ENCODE measurements around the gene RIMOC1.

Gene RIMOC1

GRCh38 chr5:41903892-41904799 lies at the start of gene RIMOC1:
TSS of gene RIMOC1 (plus strand) at chr5:41904344. CDS start at chr5:41904368, 24 bp downstream.
- Histone ChIP-seq H3K4me1 (ENCODE audit: low read length) (peaks cover 24% of the 10 kb centered on the region), H3K4me3 (ENCODE audit: low read length) (peak within 1 kb of the TSS; percentile 88), H3K36me3 (replicated peaks; ENCODE audit: insufficient read depth, low read length) (peaks cover 13% of the 10 kb centered on the region; the same call in 1 of the 2 replicates), H3K9me3 (replicated peaks; ENCODE audit: insufficient read depth, low read length) (no peaks in the 10 kb centered on the region), H3K27ac (ENCODE audit: low read length) (peak within 1 kb of the TSS; percentile 82), H4K20me1 (ENCODE audit: insufficient read depth, low read length) (no peaks in the 10 kb centered on the region), H2AFZ (ENCODE audit: low read length) (peak within 1 kb of the TSS; percentile 68), H3K79me2 (ENCODE audit: low read length) (peaks cover 48% of the 10 kb centered on the region), H3K9me2 (replicated peaks; ENCODE audit: insufficient read depth, low read length) (no peaks in the 10 kb centered on the region), H3K27me3 (replicated peaks; ENCODE audit: insufficient read depth, low read length) (no peaks in the 10 kb centered on the region), H3F3A (ENCODE audit: insufficient read depth, low read length) (peaks cover 15% of the 10 kb centered on the region), H3K4me2 (ENCODE audit: low read depth, low read length) (peak within 1 kb of the TSS; percentile 78), H3K9ac (ENCODE audit: low read length) (peak within 1 kb of the TSS; percentile 84)
- no peak for TF ChIP-seq EZH2phosphoT487 (IDR thresholded peaks at IDR 0.05; ENCODE audit: low read length)
- no peak for TF ChIP-seq EZH2 (optimal IDR thresholded peaks at IDR 0.05; ENCODE audit: low read depth, low read length)
- TF ChIP-seq CTCF (IDR thresholded peaks at IDR 0.05; ENCODE audit: low read length) = no peak
- DNase-seq = peak; percentile 99

GRCh38 chr5:41856644-41857491 lies 47.3 kb upstream of the RIMOC1 start:
- peaks cover 8% of the 10 kb centered on the region for H3K4me1 ChIP-seq (ENCODE audit: low read length)
- TF ChIP-seq EZH2 (optimal IDR thresholded peaks at IDR 0.05; ENCODE audit: low read depth, low read length) = no peak
- no peak for TF ChIP-seq EZH2phosphoT487 (IDR thresholded peaks at IDR 0.05; ENCODE audit: low read length)
- peak; percentile 77 for TF ChIP-seq CTCF (IDR thresholded peaks at IDR 0.05; ENCODE audit: low read length)
- H3K79me2 ChIP-seq (ENCODE audit: low read length) = peaks cover 19% of the 10 kb centered on the region
- H3F3A ChIP-seq (ENCODE audit: insufficient read depth, low read length) = no peaks in the 10 kb centered on the region
- H3K36me3 ChIP-seq (replicated peaks; ENCODE audit: insufficient read depth, low read length) = peaks cover 7% of the 10 kb centered on the region; the same call in 1 of the 2 replicates
- no peak overlapping the region for H3K4me3 ChIP-seq (ENCODE audit: low read length)
- DNase-seq = peak; percentile 68
- no peak overlapping the region for H3K4me2 ChIP-seq (ENCODE audit: low read depth, low read length)
- H3K9me2 ChIP-seq (replicated peaks; ENCODE audit: insufficient read depth, low read length) = no peaks in the 10 kb centered on the region
- no peaks in the 10 kb centered on the region for H3K27me3 ChIP-seq (replicated peaks; ENCODE audit: insufficient read depth, low read length)
- H3K9ac ChIP-seq (ENCODE audit: low read length) = no peak overlapping the region
- H3K9me3 ChIP-seq (replicated peaks; ENCODE audit: insufficient read depth, low read length) = no peaks in the 10 kb centered on the region
- no peaks in the 10 kb centered on the region for H4K20me1 ChIP-seq (ENCODE audit: insufficient read depth, low read length)
- no peak overlapping the region for H3K27ac ChIP-seq (ENCODE audit: low read length)
- H2AFZ ChIP-seq (ENCODE audit: low read length) = no peak overlapping the region

GRCh38 chr5:41857989-41858388 lies 46.2 kb upstream of the RIMOC1 start:
- no peak overlapping the region for H3K9ac ChIP-seq (ENCODE audit: low read length)
- H3K4me3 ChIP-seq (ENCODE audit: low read length) = no peak overlapping the region
- H3K9me3 ChIP-seq (replicated peaks; ENCODE audit: insufficient read depth, low read length) = no peaks in the 10 kb centered on the region
- H4K20me1 ChIP-seq (ENCODE audit: insufficient read depth, low read length) = no peaks in the 10 kb centered on the region
- no peak overlapping the region for H3K4me2 ChIP-seq (ENCODE audit: low read depth, low read length)
- H3K4me1 ChIP-seq (ENCODE audit: low read length) = peaks cover 8% of the 10 kb centered on the region
- H3K36me3 ChIP-seq (replicated peaks; ENCODE audit: insufficient read depth, low read length) = peaks cover 6% of the 10 kb centered on the region; the same call in 1 of the 2 replicates
- H3K9me2 ChIP-seq (replicated peaks; ENCODE audit: insufficient read depth, low read length) = no peaks in the 10 kb centered on the region
- no peak overlapping the region for H2AFZ ChIP-seq (ENCODE audit: low read length)
- no peaks in the 10 kb centered on the region for H3F3A ChIP-seq (ENCODE audit: insufficient read depth, low read length)
- H3K27ac ChIP-seq (ENCODE audit: low read length) = no peak overlapping the region
- H3K79me2 ChIP-seq (ENCODE audit: low read length) = peaks cover 20% of the 10 kb centered on the region
- no peaks in the 10 kb centered on the region for H3K27me3 ChIP-seq (replicated peaks; ENCODE audit: insufficient read depth, low read length)
- DNase-seq = no peak
- TF ChIP-seq EZH2 (optimal IDR thresholded peaks at IDR 0.05; ENCODE audit: low read depth, low read length) (no peak), EZH2phosphoT487 (IDR thresholded peaks at IDR 0.05; ENCODE audit: low read length) (no peak), CTCF (IDR thresholded peaks at IDR 0.05; ENCODE audit: low read length) (no peak)

All from MM.1S (cell line).